NCI-H526 (cell line): Measurements from ENCODE around the gene POM121.
"Not testable (repeated sequence)": the region's sequence is repeated elsewhere in the genome, so short reads cannot be mapped to it uniquely, and the experiment has no call there.

Source experiments
- DNase-seq, 2 experiments: peaks; one replicate each; lab custom pipeline; 2025; lab: John Stamatoyannopoulos, UW

Gene POM121

DNA sequence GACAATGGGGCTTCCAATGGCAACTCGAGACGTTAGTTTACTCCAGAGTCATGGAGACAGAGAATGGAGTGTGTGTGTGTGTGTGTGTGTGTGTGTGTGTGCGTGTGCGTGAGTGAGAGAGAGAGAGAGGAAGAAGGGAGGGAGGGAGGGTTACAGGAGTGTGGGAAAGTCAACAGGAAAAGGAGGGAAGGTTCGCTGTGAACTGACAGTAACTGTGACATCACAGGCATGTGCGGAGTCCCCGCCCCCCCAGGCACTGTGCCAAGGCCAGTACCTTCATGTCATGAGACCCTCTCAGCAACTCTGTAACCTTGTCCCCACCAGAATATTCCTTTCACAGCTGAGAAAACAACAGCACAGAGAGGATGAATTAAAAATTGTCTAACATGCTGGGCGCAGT, 72.6 kb downstream of the POM121 start:
- DNase-seq = not testable (repeated sequence)

- not testable (repeated sequence) for DNase-seq
These were observed 73.1 kb downstream of the POM121 start for GRCh38 chr7:72997887-72998468.
